ENCODE data around the gene PANX1. TPM values are rescaled to one million over a fixed set of nuclear protein-coding genes. Genes with fewer than 3 reads are reported as not detected.

The PANX1 gene
- total and polyA plus RNA-seq, 2 experiments from 2014 or later, result 9.5 to 40.8 TPM

DNA sequence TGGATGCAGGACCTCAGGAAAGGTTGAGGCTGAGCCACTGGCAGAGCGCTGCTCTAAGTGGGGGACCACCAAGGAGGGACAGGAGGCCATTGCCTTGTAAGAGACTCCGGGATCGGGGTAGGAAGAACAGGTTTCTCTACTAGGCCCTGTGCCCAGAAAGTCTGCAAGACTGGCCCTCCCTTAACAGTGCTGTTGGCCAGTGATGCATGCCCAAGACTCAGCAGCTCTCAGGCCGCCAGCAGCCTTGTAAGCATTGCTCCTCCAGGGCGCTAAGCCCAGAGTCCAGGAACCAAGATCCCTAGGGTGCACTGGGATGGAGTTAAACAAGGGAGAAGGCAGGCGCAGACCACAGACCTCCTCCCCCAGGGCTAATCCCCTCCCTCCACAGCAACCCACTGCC lies 39.3 kb upstream of the PANX1 start (continued):
- TF ChIP-seq REST (IDR thresholded peaks at IDR 0.05; ENCODE audit: unreplicated experiment) (no peak), ZNF114 (CRISPR knock-in tag; IDR thresholded peaks at IDR 0.05) (no peak), POLR2AphosphoS5 (IDR thresholded peaks at IDR 0.05; ENCODE audit: low read depth) (no peak), JUNB (IDR thresholded peaks at IDR 0.05; ENCODE audit: unreplicated experiment) (no peak), CREB1 (CRISPR knock-in tag; IDR thresholded peaks at IDR 0.05; ENCODE audit: low read depth) (no peak), ZNF331 (CRISPR knock-in tag; IDR thresholded peaks at IDR 0.05; ENCODE audit: low read depth) (no peak), NANOG (IDR thresholded peaks at IDR 0.05; ENCODE audit: borderline replicate concordance) (no peak)
- TF ChIP-seq, protein P1, sequence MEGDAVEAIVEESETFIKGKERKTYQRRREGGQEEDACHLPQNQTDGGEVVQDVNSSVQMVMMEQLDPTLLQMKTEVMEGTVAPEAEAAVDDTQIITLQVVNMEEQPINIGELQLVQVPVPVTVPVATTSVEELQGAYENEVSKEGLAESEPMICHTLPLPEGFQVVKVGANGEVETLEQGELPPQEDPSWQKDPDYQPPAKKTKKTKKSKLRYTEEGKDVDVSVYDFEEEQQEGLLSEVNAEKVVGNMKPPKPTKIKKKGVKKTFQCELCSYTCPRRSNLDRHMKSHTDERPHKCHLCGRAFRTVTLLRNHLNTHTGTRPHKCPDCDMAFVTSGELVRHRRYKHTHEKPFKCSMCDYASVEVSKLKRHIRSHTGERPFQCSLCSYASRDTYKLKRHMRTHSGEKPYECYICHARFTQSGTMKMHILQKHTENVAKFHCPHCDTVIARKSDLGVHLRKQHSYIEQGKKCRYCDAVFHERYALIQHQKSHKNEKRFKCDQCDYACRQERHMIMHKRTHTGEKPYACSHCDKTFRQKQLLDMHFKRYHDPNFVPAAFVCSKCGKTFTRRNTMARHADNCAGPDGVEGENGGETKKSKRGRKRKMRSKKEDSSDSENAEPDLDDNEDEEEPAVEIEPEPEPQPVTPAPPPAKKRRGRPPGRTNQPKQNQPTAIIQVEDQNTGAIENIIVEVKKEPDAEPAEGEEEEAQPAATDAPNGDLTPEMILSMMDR (conservative IDR thresholded peaks at IDR 0.05; ENCODE audit: low read depth in 2 of 2), result no peak

DNA sequence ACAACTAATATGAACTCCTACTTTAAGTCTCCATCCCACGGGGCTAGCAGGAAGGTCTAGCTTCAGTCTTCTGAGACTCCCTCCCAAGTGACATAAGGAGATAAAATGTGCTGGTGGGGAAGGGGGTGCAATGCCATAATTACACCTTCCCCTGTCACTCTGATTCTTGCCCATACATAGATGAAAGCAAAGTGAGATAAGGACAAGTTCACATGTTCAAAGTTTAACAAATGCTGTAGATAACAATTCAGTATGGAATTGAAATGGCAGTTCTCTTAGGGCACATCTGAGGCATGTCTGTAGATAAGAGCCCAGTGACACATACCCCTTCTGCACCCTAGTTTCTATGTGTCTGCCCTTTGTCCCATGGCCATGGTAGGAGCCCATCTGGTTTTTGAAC lies 38.2 kb upstream of the PANX1 start:
- Mint-ChIP-seq H3K27ac (no peak overlapping the region), H3K4me1 (no peaks in the 10 kb centered on the region), H3K36me3 (ENCODE audit: low read depth) (no peaks in the 10 kb centered on the region; the same call in 2 of the 3 replicates), H3K9me3 (no peaks in the 10 kb centered on the region), H3K27me3 (ENCODE audit: insufficient read depth, low read depth, poor library complexity) (peaks cover 4% of the 10 kb centered on the region), H3K4me3 (no peak overlapping the region)
- TF ChIP-seq ZNF331 (CRISPR knock-in tag; IDR thresholded peaks at IDR 0.05; ENCODE audit: low read depth) (no peak), EZH2 (IDR thresholded peaks at IDR 0.05; ENCODE audit: low read depth, unreplicated experiment) (no peak), EZH2phosphoT487 (IDR thresholded peaks at IDR 0.05; ENCODE audit: unreplicated experiment) (no peak), CREB1 (CRISPR knock-in tag; IDR thresholded peaks at IDR 0.05; ENCODE audit: low read depth) (no peak), STAT1 (IDR thresholded peaks at IDR 0.05; ENCODE audit: unreplicated experiment) (no peak), JUNB (IDR thresholded peaks at IDR 0.05; ENCODE audit: unreplicated experiment) (no peak), POLR2AphosphoS5 (IDR thresholded peaks at IDR 0.05; ENCODE audit: low read depth) (no peak)
- TF ChIP-seq, protein P1 (conservative IDR thresholded peaks at IDR 0.05; ENCODE audit: low read depth in 2 of 2), result no peak
- H2AFZ ChIP-seq, result no peak overlapping the region
- H3K79me2 ChIP-seq (replicated peaks; ENCODE audit: insufficient read depth), result no peaks in the 10 kb centered on the region
- H3K4me2 ChIP-seq, result no peak overlapping the region
- no peaks in the 10 kb centered on the region for H3K27me3 ChIP-seq (ENCODE audit: insufficient read depth)
- no peak for DNase-seq (ENCODE audit: low spot score)
- no peaks in the 10 kb centered on the region for H4K20me1 ChIP-seq (replicated peaks; ENCODE audit: insufficient read depth)
- no peak overlapping the region for H3K27ac ChIP-seq (ENCODE audit: low read depth)
- ATAC-seq, result no peak
- H3K9me2 ChIP-seq (ENCODE audit: insufficient read depth), result peaks cover 11% of the 10 kb centered on the region; the same call in 1 of the 2 replicates
- H3K36me3 ChIP-seq (ENCODE audit: insufficient read depth), result no peaks in the 10 kb centered on the region
- no peaks in the 10 kb centered on the region for H3F3A ChIP-seq (replicated peaks; ENCODE audit: low read depth)
- no peaks in the 10 kb centered on the region for H3K4me1 ChIP-seq (ENCODE audit: insufficient read depth)
- H3K4me3 ChIP-seq, result no peak overlapping the region

All from GM23338 (cell line).